Endothelial cell (in vitro differentiated cells): Measurements from ENCODE around the gene MYMK. TPM values are rescaled to one million over a fixed set of nuclear protein-coding genes. Genes with fewer than 3 reads are reported as not detected.

ENCODE experiments used
- DNase-seq: peaks from one replicate; pipeline ENCODE4 v3.0.0; 2021; ENCODE audit warnings: low spot score
- H3K27ac Mint-ChIP-seq: one replicate; pipeline ENCODE4 v1.8.0; 2021; ENCODE audit warnings: mixed read lengths, inconsistent platforms; ENCODE audit not compliant: unreplicated experiment
- H3K27me3 Mint-ChIP-seq: one replicate; pipeline ENCODE4 v1.8.0; 2021; ENCODE audit warnings: mild to moderate bottlenecking, moderate library complexity, mixed read lengths, inconsistent platforms; ENCODE audit not compliant: unreplicated experiment
- H3K36me3 Mint-ChIP-seq: one replicate; pipeline ENCODE4 v1.8.0; 2021; ENCODE audit warnings: mild to moderate bottlenecking, low read depth, mixed read lengths, inconsistent platforms; ENCODE audit not compliant: unreplicated experiment
- H3K4me1 Mint-ChIP-seq: one replicate; pipeline ENCODE4 v1.8.0; 2021; ENCODE audit warnings: mild to moderate bottlenecking, mixed read lengths, inconsistent platforms; ENCODE audit not compliant: unreplicated experiment
- H3K4me3 Mint-ChIP-seq: one replicate; pipeline ENCODE4 v1.8.0; 2021; ENCODE audit warnings: mild to moderate bottlenecking, mixed read lengths, inconsistent platforms; ENCODE audit not compliant: unreplicated experiment
- H3K9me3 Mint-ChIP-seq: one replicate; pipeline ENCODE4 v1.8.0; 2021; ENCODE audit warnings: mixed read lengths, inconsistent platforms; ENCODE audit not compliant: unreplicated experiment
- total RNA-seq: library from RNA; stranded (reverse); fragmentation: NEBNext Ultra II Directional; extraction: Animal tissue kit (Norgen Biotek cat#: 25700); gene quantifications from one replicate; pipeline ENCODE4 v1.2.1, GENCODE V29; 2021; ENCODE audit not compliant: unreplicated experiment
- TF ChIP-seq, protein P1 (sequence below): fragments of 200-600 bp; sonication (generic); IDR thresholded peaks from one replicate; pipeline ENCODE4 v1.5.0; 2021; ENCODE audit warnings: antibody characterized with exemption; ENCODE audit not compliant: unreplicated experiment

The MYMK gene
- total RNA-seq, 1 donor from 2014 or later, result not detected

DNA sequence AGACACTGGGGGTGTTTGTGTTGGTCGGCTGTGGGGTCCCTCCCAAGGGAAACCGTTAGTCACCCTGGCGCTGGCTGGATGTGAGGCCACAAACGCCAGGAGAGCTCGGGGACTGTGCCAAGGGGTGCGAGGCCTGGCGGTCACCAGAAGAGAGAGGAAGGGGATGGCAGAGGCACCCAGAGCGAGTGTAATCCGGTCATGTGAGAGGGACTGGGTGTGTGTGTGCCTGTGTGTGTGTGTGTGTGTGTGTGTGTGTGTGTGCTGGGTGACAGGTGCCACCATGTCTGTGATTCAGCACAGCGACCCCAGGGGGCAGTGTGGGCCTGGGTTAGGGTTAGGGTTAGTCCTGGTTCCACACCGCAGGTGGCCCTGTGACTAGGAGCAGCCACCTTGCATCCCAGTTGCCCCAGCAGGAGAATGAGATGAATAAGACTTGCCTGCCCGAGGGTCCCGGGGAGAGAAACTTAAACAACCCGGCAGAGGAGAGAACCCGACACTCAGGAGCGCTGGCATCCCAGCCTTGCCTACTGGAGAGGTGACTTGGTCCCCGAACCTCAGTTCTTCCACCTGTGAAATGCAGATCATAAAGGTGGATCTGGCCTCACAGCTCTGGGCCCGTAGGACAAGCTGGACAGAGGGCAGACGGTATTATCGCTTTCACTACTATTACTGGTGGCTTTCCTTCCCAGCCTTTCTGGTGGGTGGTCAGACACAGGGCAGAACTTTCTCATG lies 8.3 kb upstream of the MYMK start:
- Mint-ChIP-seq H3K9me3 (no peaks in the 10 kb centered on the region), H3K27me3 (peaks cover 7% of the 10 kb centered on the region), H3K4me3 (no peak overlapping the region), H3K4me1 (no peaks in the 10 kb centered on the region), H3K27ac (no peak overlapping the region), H3K36me3 (no peaks in the 10 kb centered on the region)
- DNase-seq, result peak; percentile 89
- TF ChIP-seq, protein P1, sequence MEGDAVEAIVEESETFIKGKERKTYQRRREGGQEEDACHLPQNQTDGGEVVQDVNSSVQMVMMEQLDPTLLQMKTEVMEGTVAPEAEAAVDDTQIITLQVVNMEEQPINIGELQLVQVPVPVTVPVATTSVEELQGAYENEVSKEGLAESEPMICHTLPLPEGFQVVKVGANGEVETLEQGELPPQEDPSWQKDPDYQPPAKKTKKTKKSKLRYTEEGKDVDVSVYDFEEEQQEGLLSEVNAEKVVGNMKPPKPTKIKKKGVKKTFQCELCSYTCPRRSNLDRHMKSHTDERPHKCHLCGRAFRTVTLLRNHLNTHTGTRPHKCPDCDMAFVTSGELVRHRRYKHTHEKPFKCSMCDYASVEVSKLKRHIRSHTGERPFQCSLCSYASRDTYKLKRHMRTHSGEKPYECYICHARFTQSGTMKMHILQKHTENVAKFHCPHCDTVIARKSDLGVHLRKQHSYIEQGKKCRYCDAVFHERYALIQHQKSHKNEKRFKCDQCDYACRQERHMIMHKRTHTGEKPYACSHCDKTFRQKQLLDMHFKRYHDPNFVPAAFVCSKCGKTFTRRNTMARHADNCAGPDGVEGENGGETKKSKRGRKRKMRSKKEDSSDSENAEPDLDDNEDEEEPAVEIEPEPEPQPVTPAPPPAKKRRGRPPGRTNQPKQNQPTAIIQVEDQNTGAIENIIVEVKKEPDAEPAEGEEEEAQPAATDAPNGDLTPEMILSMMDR, result peak; percentile 46

GRCh38 chr9:133531293-133531692 lies 6.5 kb upstream of the MYMK start:
- H3K4me1 Mint-ChIP-seq, result peaks cover 11% of the 10 kb centered on the region
- no peaks in the 10 kb centered on the region for H3K9me3 Mint-ChIP-seq
- H3K36me3 Mint-ChIP-seq, result no peaks in the 10 kb centered on the region
- TF ChIP-seq, protein P1, result no peak
- no peak overlapping the region for H3K4me3 Mint-ChIP-seq
- no peak overlapping the region for H3K27ac Mint-ChIP-seq
- peaks cover 11% of the 10 kb centered on the region for H3K27me3 Mint-ChIP-seq
- DNase-seq, result no peak

DNA sequence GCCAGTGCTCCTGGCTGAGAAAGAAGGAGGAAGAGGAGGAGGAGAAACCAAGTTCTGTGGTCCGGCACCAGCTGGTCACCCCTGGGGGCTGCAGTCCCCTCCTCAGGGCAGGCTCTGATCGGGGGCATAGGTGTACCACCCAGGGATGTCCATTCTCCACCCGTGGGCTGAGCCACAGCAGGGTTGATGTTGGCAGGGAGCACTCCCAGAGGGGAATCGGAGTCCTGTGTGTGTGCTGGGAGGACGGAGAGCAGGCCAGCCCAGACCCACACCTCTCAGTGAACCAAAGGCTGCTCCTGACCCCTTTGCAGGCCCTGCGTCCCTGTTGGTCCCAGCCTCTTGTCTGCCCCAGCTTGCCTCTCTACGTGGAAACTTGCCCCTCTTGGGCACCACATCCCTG lies 5.1 kb upstream of the MYMK start:
- no peak for DNase-seq
- no peaks in the 10 kb centered on the region for H3K9me3 Mint-ChIP-seq
- TF ChIP-seq, protein P1, result no peak
- peaks cover 13% of the 10 kb centered on the region for H3K4me1 Mint-ChIP-seq
- no peak overlapping the region for H3K4me3 Mint-ChIP-seq
- peaks cover 8% of the 10 kb centered on the region for H3K27me3 Mint-ChIP-seq
- H3K36me3 Mint-ChIP-seq, result peaks cover 4% of the 10 kb centered on the region
- no peak overlapping the region for H3K27ac Mint-ChIP-seq

- Mint-ChIP-seq H3K9me3 (no peaks in the 10 kb centered on the region), H3K27me3 (peaks cover 8% of the 10 kb centered on the region), H3K4me1 (peaks cover 13% of the 10 kb centered on the region), H3K27ac (no peak overlapping the region), H3K4me3 (no peak overlapping the region), H3K36me3 (peaks cover 4% of the 10 kb centered on the region)
- DNase-seq, result no peak
- TF ChIP-seq, protein P1, result no peak
Observed at GRCh38 chr9:133529457-133529856, 4.7 kb upstream of the MYMK start.

- Mint-ChIP-seq H3K4me3 (no peak overlapping the region), H3K9me3 (no peaks in the 10 kb centered on the region), H3K4me1 (peaks cover 13% of the 10 kb centered on the region), H3K36me3 (peaks cover 4% of the 10 kb centered on the region), H3K27ac (no peak overlapping the region), H3K27me3 (peaks cover 6% of the 10 kb centered on the region)
- TF ChIP-seq, protein P1, result no peak
- no peak for DNase-seq
Observed at GRCh38 chr9:133528876-133529241, 4.1 kb upstream of the MYMK start.
